ENCODE measurements around the gene MT3.

DNA sequence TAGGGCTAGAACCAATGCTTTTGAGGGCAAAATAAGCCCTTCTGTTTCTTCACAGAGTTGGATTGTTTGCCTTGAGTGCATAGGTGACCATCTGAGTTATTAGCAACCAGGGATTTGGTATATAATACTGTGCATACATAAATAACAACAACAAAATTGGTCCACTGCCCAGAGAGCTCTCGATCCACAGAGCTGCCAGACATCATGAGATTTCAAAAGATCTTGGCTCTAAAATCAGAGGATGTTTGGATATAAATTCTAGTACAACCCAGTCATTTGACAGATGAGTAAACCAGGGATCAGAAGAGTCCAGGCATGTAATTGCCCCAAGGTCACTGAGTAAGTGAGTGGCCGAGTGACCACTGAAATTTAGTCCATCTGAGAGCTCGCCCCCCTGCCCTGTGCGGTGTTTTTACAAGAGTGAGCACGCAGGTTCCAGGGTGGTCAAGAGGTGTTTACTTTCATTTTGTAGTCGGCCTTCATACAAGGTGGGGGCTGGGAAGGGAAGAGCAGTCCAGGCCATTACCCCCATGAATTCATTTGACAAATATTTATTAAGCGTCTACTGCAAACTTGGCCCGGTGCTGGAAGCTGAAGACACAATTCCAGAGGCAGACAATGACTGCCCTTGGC, 17.3 kb downstream of the MT3 start:
- TF ChIP-seq EZH2phosphoT487 (IDR thresholded peaks at IDR 0.05; ENCODE audit: insufficient read depth, low read depth) (no peak), EZH2 (IDR thresholded peaks at IDR 0.05; ENCODE audit: insufficient read depth, poor library complexity, severe bottlenecking) (no peak)

Measured in GM23248 (cell line).